Measurements from ENCODE around the gene CASP2. TPM values are rescaled to one million over a fixed set of nuclear protein-coding genes. Genes with fewer than 3 reads are reported as not detected.
A peak's percentile ranks its signal among the peaks of the same experiment; 100 is the strongest.
"Not testable (repeated sequence)": the region's sequence is repeated elsewhere in the genome, so short reads cannot be mapped to it uniquely, and the experiment has no call there.

CASP2 gene
- total RNA-seq, 4 donors from 2014 or later, result 34.8 to 43.7 (median 38.3) TPM

- no peak for TF ChIP-seq POLR2A (IDR thresholded peaks at IDR 0.05)
- TF ChIP-seq CTCF (IDR thresholded peaks at IDR 0.05), result no peak
- no peak overlapping the region for H3K27ac ChIP-seq
- H3K27me3 ChIP-seq, result no peaks in the 10 kb centered on the region
- peaks cover 0 to 15% (median under 1%) of the 10 kb centered on the region in 4 donors for H3K4me1 ChIP-seq
- no peaks in the 10 kb centered on the region for H3K36me3 ChIP-seq
- DNase-seq, result no peak
- no peak overlapping the region for H3K4me3 ChIP-seq
- no peaks in the 10 kb centered on the region for H3K9me3 ChIP-seq
Measured at GRCh38 chr7:143257501-143257900, 30.6 kb upstream of the CASP2 start.

- Histone ChIP-seq H3K36me3 (no peaks in the 10 kb centered on the region), H3K4me1 (peaks cover 0 to 19% (median 4%) of the 10 kb centered on the region in 4 donors), H3K27ac (peak overlapping the region in 1 of 4 donors; percentile 34), H3K27me3 (no peaks in the 10 kb centered on the region), H3K9me3 (no peaks in the 10 kb centered on the region), H3K4me3 (no peak overlapping the region)
- TF ChIP-seq CTCF (IDR thresholded peaks at IDR 0.05) (no peak), POLR2A (IDR thresholded peaks at IDR 0.05) (no peak)
- no peak for DNase-seq
Measured at GRCh38 chr7:143258831-143259230, 29.3 kb upstream of the CASP2 start.

- TF ChIP-seq POLR2A (IDR thresholded peaks at IDR 0.05), result no peak
- TF ChIP-seq CTCF (IDR thresholded peaks at IDR 0.05), result no peak
- peaks cover 0 to 27% (median 6%) of the 10 kb centered on the region in 4 donors for H3K4me1 ChIP-seq
- no peaks in the 10 kb centered on the region for H3K9me3 ChIP-seq
- H3K4me3 ChIP-seq, result no peak overlapping the region
- no peak for DNase-seq
- H3K36me3 ChIP-seq, result no peaks in the 10 kb centered on the region
- H3K27me3 ChIP-seq, result no peaks in the 10 kb centered on the region
- H3K27ac ChIP-seq, result no peak overlapping the region
Measured at GRCh38 chr7:143259765-143260164, 28.4 kb upstream of the CASP2 start.

- TF ChIP-seq POLR2A (IDR thresholded peaks at IDR 0.05) (no peak), CTCF (IDR thresholded peaks at IDR 0.05) (no peak)
- no peak for DNase-seq
- H3K4me1 ChIP-seq, result peaks cover 0 to 47% (median 6%) of the 10 kb centered on the region in 4 donors
- H3K36me3 ChIP-seq, result peaks cover 0 to 3% (median 0%) of the 10 kb centered on the region in 3 donors
- H3K27me3 ChIP-seq, result no peaks in the 10 kb centered on the region
- no peaks in the 10 kb centered on the region for H3K9me3 ChIP-seq
- no peak overlapping the region for H3K27ac ChIP-seq
- no peak overlapping the region for H3K4me3 ChIP-seq
Measured at GRCh38 chr7:143261901-143262300, 26.2 kb upstream of the CASP2 start.

GRCh38 chr7:143263266-143264195 is 24.6 kb upstream of the CASP2 start, which contains the start of gene GSTK1:
Gene GSTK1, plus strand, starts transcription at chr7:143263441. Its CDS starts 73 bp downstream, at chr7:143263514.
- Histone ChIP-seq H3K27me3 (no peaks in the 10 kb centered on the region), H3K4me3 (peak within 1 kb of the TSS; percentile 61 to 87 (median 74)), H3K9me3 (no peaks in the 10 kb centered on the region), H3K27ac (peak within 1 kb of the TSS; percentile 83 to 89 (median 86)), H3K4me1 (peaks cover 0 to 62% (median 6%) of the 10 kb centered on the region in 4 donors), H3K36me3 (peaks cover 0 to 19% (median 0%) of the 10 kb centered on the region in 3 donors)
- TF ChIP-seq CTCF (IDR thresholded peaks at IDR 0.05), result peak in 3 of 6 experiments; percentile 6 to 20 (median 12)
- peak; percentile 86 to 90 for TF ChIP-seq POLR2A (IDR thresholded peaks at IDR 0.05)
- DNase-seq, result peak; percentile 82 to 94 (median 92)

- H3K27me3 ChIP-seq, DNase-seq, H3K9me3 ChIP-seq: not testable (repeated sequence)
- H3K4me3 ChIP-seq, result peak overlapping the region; percentile 61 to 87 (median 74)
- H3K27ac ChIP-seq, result peak overlapping the region; percentile 83 to 89 (median 86)
- H3K36me3 ChIP-seq, result peaks cover 0 to 26% (median 0%) of the 10 kb centered on the region in 3 donors
- peaks cover 0 to 61% (median 6%) of the 10 kb centered on the region in 4 donors for H3K4me1 ChIP-seq
Measured at GRCh38 chr7:143264196-143264568, 24.0 kb upstream of the CASP2 start.

All from Peyer's patch (tissue), 4 donors.